22Rv1 (cell line): ENCODE data around the gene GET3.
A peak's percentile ranks its signal among the peaks of the same experiment; 100 is the strongest.

Source experiments
- H3K27ac ChIP-seq: fragments of 450-650 bp; 2 replicates; pipeline ENCODE4 v1.5.1; 2017
- CTCF ChIP-seq: fragments of 450-650 bp; IDR thresholded peaks from 2 replicates; pipeline ENCODE4 v1.5.1; 2017; ENCODE audit warnings: mild to moderate bottlenecking
- ZFX ChIP-seq: fragments of 450-650 bp; IDR thresholded peaks from 2 replicates; pipeline ENCODE4 v1.6.1; 2017; ENCODE audit warnings: antibody characterized with exemption, borderline replicate concordance

Gene GET3

GRCh38 chr19:12796146-12797071, 59.1 kb downstream of the GET3 start:
- peak overlapping the region; percentile 98 for H3K27ac ChIP-seq
- TF ChIP-seq CTCF (peak; percentile 92), ZFX (no peak)

GRCh38 chr19:12797141-12797587, 59.9 kb downstream of the GET3 start:
- peak overlapping the region; percentile 98; the same call in 1 of the 2 replicates for H3K27ac ChIP-seq
- TF ChIP-seq CTCF (no peak), ZFX (no peak)

- peak overlapping the region; percentile 98; the same call in 1 of the 2 replicates for H3K27ac ChIP-seq
Measured at GRCh38 chr19:12797607-12798006, 60.3 kb downstream of the GET3 start.
